Progenitor cell of endocrine pancreas (in vitro differentiated cells): ENCODE results near the gene WNK3. TPM values are rescaled to one million over a fixed set of nuclear protein-coding genes. Genes with fewer than 3 reads are reported as not detected.

ENCODE experiments used
- DNase-seq: peaks from one replicate; pipeline ENCODE4 v3.0.0; 2021; ENCODE audit warnings: low spot score; ENCODE audit not compliant: unreplicated experiment
- H3K27ac Mint-ChIP-seq: 2 replicates; pipeline ENCODE4 v1.8.0; 2021; ENCODE audit warnings: mild to moderate bottlenecking, moderate library complexity, mixed read lengths
- H3K27me3 Mint-ChIP-seq: 2 replicates; pipeline ENCODE4 v1.8.0; 2021; ENCODE audit warnings: mixed read lengths
- H3K36me3 Mint-ChIP-seq: 2 replicates; pipeline ENCODE4 v1.8.0; 2022; ENCODE audit warnings: mixed read lengths; ENCODE audit not compliant: insufficient read depth
- H3K4me1 Mint-ChIP-seq: 2 replicates; pipeline ENCODE4 v1.8.0; 2021; ENCODE audit warnings: low read depth, mixed read lengths
- H3K4me3 Mint-ChIP-seq: 2 replicates; pipeline ENCODE4 v1.8.0; 2021; ENCODE audit warnings: low read depth, mild to moderate bottlenecking, moderate library complexity, mixed read lengths
- H3K9me3 Mint-ChIP-seq: 2 replicates; pipeline ENCODE4 v1.8.0; 2021; ENCODE audit warnings: low read depth, mixed read lengths
- total RNA-seq: library from RNA; stranded (reverse); gene quantifications from 2 replicates; pipeline ENCODE4 v1.2.1, GENCODE V29; 2021
- TF ChIP-seq, protein P1 (sequence below): fragments of 200-600 bp; sonication (generic); IDR thresholded peaks from one replicate; pipeline ENCODE4 v1.5.0; 2021; ENCODE audit warnings: antibody characterized with exemption, mild to moderate bottlenecking; ENCODE audit not compliant: unreplicated experiment

The WNK3 gene
- total RNA-seq, 1 donor from 2014 or later: 22.9 TPM

DNA sequence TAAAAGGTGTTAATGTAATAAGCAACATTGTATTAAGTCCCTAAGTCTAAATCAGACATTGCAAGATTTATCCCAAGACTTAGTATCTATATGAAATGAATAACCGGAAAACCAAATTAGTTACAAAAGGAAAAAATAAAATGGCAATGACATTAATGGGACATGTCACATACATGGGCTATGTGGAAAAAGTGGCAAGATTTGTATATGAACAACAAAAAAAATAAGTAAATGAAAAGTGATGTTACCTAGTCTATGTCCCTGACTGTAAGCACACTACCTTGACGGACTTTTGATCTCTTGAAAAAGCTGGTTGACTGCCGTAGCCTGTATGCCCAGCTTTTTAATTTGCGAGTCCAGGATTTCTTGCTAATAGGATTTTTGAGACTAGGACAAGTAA lies 119.3 kb downstream of the WNK3 start:
- H3K36me3 Mint-ChIP-seq: peaks cover 14% of the 10 kb centered on the region
- TF ChIP-seq, protein P1, sequence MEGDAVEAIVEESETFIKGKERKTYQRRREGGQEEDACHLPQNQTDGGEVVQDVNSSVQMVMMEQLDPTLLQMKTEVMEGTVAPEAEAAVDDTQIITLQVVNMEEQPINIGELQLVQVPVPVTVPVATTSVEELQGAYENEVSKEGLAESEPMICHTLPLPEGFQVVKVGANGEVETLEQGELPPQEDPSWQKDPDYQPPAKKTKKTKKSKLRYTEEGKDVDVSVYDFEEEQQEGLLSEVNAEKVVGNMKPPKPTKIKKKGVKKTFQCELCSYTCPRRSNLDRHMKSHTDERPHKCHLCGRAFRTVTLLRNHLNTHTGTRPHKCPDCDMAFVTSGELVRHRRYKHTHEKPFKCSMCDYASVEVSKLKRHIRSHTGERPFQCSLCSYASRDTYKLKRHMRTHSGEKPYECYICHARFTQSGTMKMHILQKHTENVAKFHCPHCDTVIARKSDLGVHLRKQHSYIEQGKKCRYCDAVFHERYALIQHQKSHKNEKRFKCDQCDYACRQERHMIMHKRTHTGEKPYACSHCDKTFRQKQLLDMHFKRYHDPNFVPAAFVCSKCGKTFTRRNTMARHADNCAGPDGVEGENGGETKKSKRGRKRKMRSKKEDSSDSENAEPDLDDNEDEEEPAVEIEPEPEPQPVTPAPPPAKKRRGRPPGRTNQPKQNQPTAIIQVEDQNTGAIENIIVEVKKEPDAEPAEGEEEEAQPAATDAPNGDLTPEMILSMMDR: no peak

DNA sequence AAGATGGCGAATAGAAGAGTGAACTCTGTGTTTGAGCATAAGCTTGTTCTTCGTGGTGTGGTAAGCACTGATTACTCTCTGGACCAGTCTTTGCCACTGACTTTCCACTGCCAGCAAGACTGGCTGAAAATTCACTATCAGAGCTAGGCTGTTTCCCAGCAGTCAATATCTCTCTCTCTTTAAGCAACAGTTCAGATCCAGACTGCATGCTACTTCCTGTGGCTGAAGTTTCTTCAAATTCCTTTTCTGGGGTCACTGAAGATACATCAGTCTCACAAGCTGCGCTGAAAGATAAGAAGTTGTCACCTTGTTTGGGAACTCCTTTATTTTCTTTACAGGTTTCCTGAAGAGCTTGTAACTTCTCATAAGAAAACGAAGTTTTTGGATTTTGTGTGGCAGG lies 120.8 kb downstream of the WNK3 start:
- TF ChIP-seq, protein P1: no peak
- Mint-ChIP-seq H3K27me3 (no peaks in the 10 kb centered on the region), H3K27ac (no peak overlapping the region), H3K36me3 (peaks cover 12% of the 10 kb centered on the region), H3K4me1 (no peaks in the 10 kb centered on the region), H3K4me3 (no peak overlapping the region), H3K9me3 (peaks cover 6% of the 10 kb centered on the region)
- DNase-seq: no peak

More for the DNA sequence above, 119.3 kb downstream of the WNK3 start:
- no peak for DNase-seq
- Mint-ChIP-seq H3K27me3 (no peaks in the 10 kb centered on the region), H3K9me3 (peaks cover 12% of the 10 kb centered on the region), H3K4me3 (no peak overlapping the region), H3K27ac (no peak overlapping the region), H3K4me1 (no peaks in the 10 kb centered on the region)

DNA sequence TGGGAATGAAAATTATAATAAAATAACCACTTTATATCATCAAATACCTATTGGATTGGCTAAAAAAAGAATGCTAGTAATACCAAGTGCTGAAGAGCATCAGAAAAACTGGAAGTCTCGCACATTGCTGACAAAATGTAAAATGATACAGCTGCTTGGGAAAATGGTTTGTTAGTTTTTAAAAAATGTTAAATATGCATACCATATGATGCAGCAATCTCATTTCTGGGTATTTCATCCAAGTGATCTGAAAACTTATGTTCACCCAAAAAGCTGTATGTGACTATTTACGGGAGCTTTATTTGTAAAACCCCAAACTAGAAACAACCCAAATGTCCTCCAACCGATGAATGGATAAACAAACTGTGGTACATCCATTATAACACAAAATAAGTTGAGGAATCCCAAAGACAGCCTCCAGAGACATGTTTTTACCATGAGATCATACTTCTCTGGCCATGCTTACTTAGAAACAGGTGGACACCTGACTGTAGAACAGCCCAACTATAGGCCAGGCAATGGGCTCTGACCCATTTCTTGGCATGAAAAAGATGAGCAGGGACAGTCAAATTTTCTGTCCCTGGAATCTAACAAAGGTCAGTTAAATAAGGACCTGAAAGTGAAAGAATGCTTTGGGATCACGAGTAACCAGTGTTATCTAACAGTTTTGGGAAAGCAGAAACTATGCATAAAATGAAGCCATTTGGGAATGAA lies 127.3 kb downstream of the WNK3 start:
- Mint-ChIP-seq H3K36me3 (peaks cover 11% of the 10 kb centered on the region), H3K27me3 (no peaks in the 10 kb centered on the region)
- no peak for DNase-seq

DNA sequence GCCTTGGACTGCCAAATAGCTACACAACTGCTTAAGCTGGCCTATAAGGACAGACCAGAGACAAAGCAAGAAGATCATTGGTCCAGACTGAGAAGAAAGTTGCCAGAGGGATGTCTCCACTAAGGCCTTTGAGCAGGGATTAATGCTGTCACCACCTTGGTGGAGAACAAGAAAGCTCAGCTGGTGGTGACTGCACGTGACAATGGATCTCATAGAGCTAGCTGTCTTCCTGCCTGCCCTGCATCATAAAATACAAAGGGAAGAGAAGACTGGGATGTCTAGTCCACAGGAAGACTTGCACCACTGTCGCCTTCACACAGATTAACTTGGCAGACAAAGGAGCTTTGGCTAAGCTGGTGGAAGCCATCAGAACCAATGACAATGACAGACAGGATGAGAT lies 134.3 kb downstream of the WNK3 start:
- H3K4me3 Mint-ChIP-seq: no peak overlapping the region
- peaks cover 10% of the 10 kb centered on the region for H3K36me3 Mint-ChIP-seq
- H3K9me3 Mint-ChIP-seq: peaks cover 5% of the 10 kb centered on the region
- H3K4me1 Mint-ChIP-seq: no peaks in the 10 kb centered on the region
- H3K27me3 Mint-ChIP-seq: no peaks in the 10 kb centered on the region
- TF ChIP-seq, protein P1: no peak
- H3K27ac Mint-ChIP-seq: no peak overlapping the region
- no peak for DNase-seq

More for the DNA sequence above, 127.3 kb downstream of the WNK3 start:
- peaks cover 5% of the 10 kb centered on the region for H3K9me3 Mint-ChIP-seq
- no peaks in the 10 kb centered on the region for H3K4me1 Mint-ChIP-seq
- no peak overlapping the region for H3K4me3 Mint-ChIP-seq
- no peak overlapping the region for H3K27ac Mint-ChIP-seq
- TF ChIP-seq, protein P1: no peak

GRCh38 chrX:54213603-54214002 lies 144.2 kb downstream of the WNK3 start:
- H3K4me1 Mint-ChIP-seq: no peaks in the 10 kb centered on the region

More at GRCh38 chrX:54213603-54214002, 144.2 kb downstream of the WNK3 start:
- H3K9me3 Mint-ChIP-seq: peaks cover 3% of the 10 kb centered on the region
- no peak for DNase-seq
- no peak overlapping the region for H3K4me3 Mint-ChIP-seq
- TF ChIP-seq, protein P1: no peak
- no peaks in the 10 kb centered on the region for H3K27me3 Mint-ChIP-seq
- peaks cover 13% of the 10 kb centered on the region for H3K36me3 Mint-ChIP-seq
- H3K27ac Mint-ChIP-seq: no peak overlapping the region
